ENCODE data around the gene VTCN1.

- TF ChIP-seq CTCF (conservative IDR thresholded peaks at IDR 0.05 in 1 of 2, IDR thresholded peaks at IDR 0.05 in 1 of 2; ENCODE audit: extremely low read depth in 1 of 2, insufficient read depth in 1 of 2, low read depth in 1 of 2, low read length in 2 of 2), result no peak
- no peak for TF ChIP-seq EZH2 (IDR thresholded peaks at IDR 0.05; ENCODE audit: borderline replicate concordance, low read length)
These were observed 74.0 kb downstream of the VTCN1 start for GRCh38 chr1:117136749-117137148.
